HG03439 (cell line): Measurements from ENCODE around the gene CAB39.

Experiments
- ATAC-seq: cut with Tn5 transposase; IDR thresholded peaks from one replicate; pipeline ENCODE4 v1.9.1; 2021; ENCODE audit warnings: mild to moderate bottlenecking, moderate library complexity; ENCODE audit not compliant: unreplicated experiment

CAB39 gene

GRCh38 chr2:230712443-230713330 is at the start of gene CAB39:
Gene CAB39 (plus strand): TSS chr2:230712842. CDS start chr2:230760002, 47,160 bp downstream.
- peak; percentile 87 for ATAC-seq

- no peak for ATAC-seq
Measured at GRCh38 chr2:230664128-230664527, 48.5 kb upstream of the CAB39 start.

- no peak for ATAC-seq
Measured at GRCh38 chr2:230664844-230665243, 47.8 kb upstream of the CAB39 start.

GRCh38 chr2:230665263-230665691 is 47.4 kb upstream of the CAB39 start:
- ATAC-seq, result no peak

- ATAC-seq, result no peak
Measured at GRCh38 chr2:230666446-230666845, 46.2 kb upstream of the CAB39 start.

- ATAC-seq, result no peak
Measured at GRCh38 chr2:230666885-230667712, 45.5 kb upstream of the CAB39 start.

- peak; percentile 66 for ATAC-seq
Measured at GRCh38 chr2:230668184-230668938, 44.3 kb upstream of the CAB39 start.

GRCh38 chr2:230668939-230669303 is 43.7 kb upstream of the CAB39 start:
- ATAC-seq, result peak; percentile 32

- ATAC-seq, result no peak
Measured at GRCh38 chr2:230669386-230669950, 43.2 kb upstream of the CAB39 start.

GRCh38 chr2:230671117-230671516 is 41.5 kb upstream of the CAB39 start:
- ATAC-seq, result no peak

GRCh38 chr2:230672836-230673235 is 39.8 kb upstream of the CAB39 start:
- no peak for ATAC-seq

- ATAC-seq, result no peak
Measured at GRCh38 chr2:230674401-230674800, 38.2 kb upstream of the CAB39 start.

- ATAC-seq, result no peak
Measured at GRCh38 chr2:230674966-230675672, 37.5 kb upstream of the CAB39 start.

GRCh38 chr2:230676546-230676945 is 36.1 kb upstream of the CAB39 start:
- ATAC-seq, result no peak

- no peak for ATAC-seq
Measured at GRCh38 chr2:230677201-230677946, 35.3 kb upstream of the CAB39 start.

- no peak for ATAC-seq
Measured at GRCh38 chr2:230678018-230678417, 34.6 kb upstream of the CAB39 start.

- ATAC-seq, result no peak
Measured at GRCh38 chr2:230678451-230678850, 34.2 kb upstream of the CAB39 start.

GRCh38 chr2:230680463-230681170 is 32.0 kb upstream of the CAB39 start:
- ATAC-seq, result no peak

- ATAC-seq, result no peak
Measured at GRCh38 chr2:230681171-230681545, 31.5 kb upstream of the CAB39 start.
